Suppressor macrophage (primary cell): Measurements from ENCODE around the gene PCDH1.
A peak's percentile ranks its signal among the peaks of the same experiment; 100 is the strongest.

Source experiments
- DNase-seq, 4 experiments: peaks; one replicate each; pipeline ENCODE4 v3.0.0-alpha.2; 2020 to 2022

The PCDH1 gene

DNA sequence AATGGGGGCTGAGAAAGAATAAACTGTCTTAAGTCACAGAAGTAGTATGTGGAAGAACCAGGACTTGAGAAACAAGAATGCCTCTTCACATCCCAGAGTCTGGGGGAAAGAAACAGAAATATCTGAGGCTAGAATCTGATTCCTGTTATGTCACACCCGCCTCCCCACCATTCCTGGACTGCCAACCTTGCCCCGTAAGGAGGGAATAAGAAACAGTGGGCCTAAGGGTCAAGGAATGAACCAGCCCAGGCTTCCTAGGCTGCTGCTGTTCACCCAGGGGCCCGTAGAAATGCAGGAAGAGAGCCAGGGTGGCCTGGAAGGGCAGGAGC, 4.3 kb downstream of the PCDH1 start:
- DNase-seq: no peak

DNA sequence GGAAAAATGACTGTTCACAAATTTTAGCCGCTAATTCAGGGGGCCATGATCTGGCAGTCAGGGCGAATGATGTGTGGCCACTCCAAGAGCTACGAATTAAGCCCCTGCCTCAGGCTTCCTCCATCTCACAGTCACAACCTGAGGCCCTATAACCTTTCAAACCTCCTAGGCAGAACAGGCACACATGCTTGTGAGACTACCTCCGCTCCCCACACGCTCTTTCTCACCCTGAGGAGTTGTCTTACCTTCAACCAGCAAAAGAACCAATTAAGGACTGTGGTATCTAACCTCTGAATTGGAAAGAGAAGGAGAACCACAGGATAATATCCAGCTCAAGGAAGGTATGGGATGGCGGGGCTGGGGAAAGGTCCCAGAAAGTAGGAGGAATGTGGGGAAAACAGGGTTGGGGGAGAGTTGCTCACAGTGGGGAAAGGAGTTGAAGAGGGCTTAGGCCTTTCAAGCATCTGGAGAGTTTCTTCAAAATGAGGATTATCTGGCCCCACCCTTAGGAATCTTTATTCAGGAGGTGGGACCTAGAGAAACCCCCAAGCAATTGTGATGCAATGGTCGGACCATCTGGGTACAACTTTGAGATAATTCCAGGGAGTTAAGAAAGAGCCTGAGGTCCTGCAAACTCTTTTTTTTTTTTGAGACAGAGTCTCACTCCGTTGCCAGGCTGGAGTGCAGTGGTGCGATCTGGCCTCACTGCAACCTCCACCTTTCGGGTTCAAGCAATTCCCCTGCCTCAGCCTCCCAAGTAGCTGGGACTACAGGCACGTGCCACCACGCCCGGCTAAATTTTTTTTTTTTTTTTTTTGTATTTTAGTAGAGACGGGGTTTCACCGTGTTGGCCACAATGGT, 5.5 kb downstream of the PCDH1 start:
- no peak for DNase-seq

DNA sequence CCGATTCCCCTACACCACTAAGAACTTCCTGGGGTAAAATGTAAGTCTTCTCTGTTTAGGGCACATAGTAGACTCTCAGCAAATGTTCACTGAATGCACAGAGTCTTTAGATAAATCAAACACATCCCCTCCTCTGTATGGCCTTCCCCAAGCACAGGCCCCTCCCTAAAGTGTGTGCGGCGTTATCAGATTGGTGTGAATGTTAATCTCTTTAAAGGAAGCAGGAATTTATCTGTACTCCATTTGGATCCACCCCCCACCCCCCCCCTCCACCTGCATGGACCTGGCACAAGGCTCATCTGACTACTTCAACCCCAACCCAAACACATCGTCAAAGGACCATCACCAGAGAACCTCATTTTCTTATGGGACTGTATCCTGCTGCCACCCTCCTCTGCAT, 6.3 kb downstream of the PCDH1 start:
- no peak for DNase-seq

DNA sequence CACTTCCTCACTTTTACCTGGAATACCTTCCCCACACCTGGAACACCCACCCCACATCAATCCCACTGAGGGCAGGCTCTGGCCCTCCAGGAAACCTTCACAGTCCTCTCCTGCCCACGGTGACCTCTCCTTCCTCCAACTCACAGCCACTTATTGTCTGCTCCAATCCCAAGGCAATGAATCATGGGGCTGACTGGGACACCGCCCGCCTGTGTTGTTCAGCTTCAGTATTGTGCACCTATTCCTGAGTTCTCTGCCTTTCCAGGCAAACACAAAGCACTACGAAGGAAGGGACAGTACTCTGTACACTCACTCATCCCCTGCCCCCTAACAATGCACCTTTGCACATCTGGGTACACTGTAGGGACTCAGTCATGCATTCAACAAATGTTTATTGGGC, 7.3 kb downstream of the PCDH1 start:
- no peak for DNase-seq

DNA sequence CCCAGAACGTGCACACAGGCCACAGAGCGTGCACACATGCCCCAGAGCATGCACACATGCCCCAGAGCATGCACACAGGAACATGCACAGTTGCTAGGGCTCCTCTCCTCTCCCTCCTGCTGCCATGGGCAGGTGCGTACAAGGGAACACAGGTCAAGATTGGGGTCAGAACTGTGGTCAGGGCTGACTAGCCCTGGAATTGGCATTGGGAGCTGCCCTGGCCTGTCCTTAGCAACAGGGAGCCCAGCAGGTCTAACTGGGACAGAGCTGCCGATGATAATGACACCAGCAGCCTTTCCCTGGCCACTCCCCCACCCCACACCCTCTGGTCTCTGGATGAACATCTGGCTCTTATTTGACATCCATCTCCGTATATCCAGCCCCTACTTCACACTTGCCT, 8.0 kb downstream of the PCDH1 start:
- DNase-seq: no peak

DNA sequence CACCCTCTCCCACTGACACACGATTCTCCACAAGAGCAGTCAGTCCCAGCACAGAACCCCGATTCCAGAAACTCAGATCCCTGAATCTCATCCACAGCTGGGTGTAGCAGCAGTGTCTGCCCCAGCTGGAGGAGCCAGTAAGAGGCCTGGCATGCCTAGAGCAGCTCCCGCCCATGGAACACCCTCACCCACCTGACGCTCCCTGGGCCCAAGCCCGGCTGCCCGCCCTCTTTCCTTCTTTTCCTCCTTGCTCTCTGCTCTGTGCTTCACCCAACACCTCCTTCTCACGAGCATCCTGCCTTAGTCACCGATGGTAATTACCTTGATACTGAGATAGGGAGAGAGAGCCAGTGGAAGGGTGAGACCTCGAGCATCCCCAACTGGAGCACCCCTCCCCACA, 8.7 kb downstream of the PCDH1 start:
- DNase-seq: no peak

DNA sequence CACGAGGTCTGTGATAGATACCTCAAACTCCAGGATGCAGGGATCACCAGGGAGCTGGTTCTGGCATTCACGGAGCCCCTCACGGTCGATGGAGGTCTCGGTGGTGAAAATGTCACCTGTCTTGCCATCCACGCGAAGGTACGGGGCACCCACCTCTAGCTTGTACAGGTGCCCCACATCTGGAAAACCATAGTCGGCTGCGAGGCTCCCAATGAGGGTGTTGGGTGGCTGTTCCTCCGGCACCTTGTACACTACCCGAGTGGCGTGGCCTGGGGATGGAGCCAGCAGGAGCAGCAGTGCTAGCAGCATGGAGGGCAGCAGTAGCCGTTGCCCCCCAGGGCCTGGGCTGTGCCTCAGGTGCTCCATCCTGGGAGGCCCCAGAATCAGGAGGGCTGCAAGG, 9.2 kb downstream of the PCDH1 start:
- DNase-seq: no peak

DNA sequence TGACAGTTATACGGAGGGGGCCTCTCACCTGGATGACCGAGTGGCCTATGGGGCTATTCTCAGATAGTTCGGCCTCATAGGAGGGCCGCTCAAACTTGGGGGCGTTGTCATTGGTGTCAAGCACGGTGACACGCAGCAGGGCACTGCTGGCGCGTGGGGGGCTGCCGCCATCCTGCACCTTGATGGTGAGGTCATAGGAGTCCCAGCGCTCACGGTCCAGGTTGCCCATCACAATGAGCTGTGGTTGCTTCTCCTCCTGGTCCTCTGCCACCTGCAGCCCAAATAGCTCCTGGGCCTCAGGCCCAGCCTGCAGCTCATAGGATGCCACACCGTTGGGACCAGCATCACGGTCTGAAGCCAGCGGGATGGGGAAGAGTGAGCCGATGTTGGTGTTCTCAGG, 9.7 kb downstream of the PCDH1 start:
- DNase-seq: no peak

DNA sequence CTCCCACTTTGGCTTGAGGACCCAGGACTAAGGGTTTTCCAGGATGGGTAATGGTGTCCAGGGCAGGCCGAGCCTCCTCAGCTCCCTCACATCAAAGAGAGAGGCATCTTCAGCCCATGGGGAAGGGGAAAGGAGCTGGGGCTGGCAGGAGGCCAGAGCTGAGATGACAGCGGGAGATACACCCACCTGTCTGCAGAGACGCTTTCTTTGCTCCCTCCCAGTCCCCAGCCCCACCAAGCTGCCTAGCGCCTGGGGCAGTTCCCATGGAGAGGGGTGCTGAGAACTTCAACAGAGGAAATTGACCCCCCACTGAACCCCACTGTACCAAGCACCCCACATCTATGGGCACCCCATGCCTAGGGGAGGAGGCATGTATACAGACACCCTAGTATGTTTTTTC, 10.6 kb downstream of the PCDH1 start:
- DNase-seq: no peak

DNA sequence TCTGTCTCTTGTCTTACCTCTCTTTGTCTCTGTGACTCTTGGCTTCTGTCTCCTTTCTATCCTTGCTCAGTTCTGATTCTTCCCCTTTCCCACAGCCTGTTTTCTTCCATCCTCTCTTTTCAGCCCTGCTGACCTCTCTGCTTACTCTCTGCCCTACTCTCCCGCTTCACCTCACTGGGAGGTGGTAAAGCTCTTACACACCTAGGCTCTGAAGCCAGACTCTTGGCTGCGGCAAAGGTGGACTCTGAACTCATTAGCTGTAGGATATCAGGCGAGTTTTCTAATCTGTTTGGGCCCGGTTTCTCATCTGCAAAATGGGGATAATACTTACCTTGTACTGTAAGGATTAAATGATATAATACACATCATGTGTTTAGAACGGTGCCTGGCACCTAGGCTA, 11.1 kb downstream of the PCDH1 start:
- no peak for DNase-seq

DNA sequence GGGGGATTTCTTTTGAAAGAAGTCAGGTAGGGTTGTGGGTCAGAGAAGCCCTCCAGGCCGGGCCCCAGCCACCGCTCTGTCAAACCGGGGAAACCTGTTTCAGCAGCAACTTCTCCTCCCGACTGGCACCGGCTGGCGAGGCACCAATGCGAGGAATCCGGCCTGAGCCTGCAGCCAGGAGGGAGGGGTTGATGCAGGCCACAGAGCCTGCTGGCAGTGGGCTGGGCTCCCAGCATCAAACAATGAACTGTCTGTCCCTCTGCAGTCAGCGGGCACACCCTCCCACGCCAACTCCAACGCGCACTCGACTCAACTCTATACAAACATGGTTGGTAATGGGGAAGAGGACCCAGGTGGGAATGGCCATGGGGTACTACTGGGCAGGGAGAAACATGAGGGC, 12.1 kb downstream of the PCDH1 start:
- no peak for DNase-seq

DNA sequence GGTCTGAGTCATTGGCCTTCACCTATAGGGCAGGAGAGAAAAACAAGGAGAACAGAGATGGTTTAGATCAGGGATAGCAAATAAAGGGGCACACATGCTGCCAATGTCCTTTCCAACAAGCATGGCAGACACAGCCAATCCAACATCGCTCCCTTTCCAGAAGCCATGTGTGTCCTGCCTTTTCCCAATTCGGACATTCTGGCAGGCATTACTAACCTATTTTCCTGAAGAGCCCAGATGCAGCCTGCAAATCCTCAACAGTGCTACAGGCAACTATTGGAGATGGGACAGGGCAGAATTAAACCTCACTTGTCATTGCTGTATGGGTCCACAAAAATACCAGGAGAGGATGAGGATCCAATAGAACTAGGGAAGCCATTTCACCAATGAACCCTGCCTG, 12.8 kb downstream of the PCDH1 start:
- no peak for DNase-seq

DNA sequence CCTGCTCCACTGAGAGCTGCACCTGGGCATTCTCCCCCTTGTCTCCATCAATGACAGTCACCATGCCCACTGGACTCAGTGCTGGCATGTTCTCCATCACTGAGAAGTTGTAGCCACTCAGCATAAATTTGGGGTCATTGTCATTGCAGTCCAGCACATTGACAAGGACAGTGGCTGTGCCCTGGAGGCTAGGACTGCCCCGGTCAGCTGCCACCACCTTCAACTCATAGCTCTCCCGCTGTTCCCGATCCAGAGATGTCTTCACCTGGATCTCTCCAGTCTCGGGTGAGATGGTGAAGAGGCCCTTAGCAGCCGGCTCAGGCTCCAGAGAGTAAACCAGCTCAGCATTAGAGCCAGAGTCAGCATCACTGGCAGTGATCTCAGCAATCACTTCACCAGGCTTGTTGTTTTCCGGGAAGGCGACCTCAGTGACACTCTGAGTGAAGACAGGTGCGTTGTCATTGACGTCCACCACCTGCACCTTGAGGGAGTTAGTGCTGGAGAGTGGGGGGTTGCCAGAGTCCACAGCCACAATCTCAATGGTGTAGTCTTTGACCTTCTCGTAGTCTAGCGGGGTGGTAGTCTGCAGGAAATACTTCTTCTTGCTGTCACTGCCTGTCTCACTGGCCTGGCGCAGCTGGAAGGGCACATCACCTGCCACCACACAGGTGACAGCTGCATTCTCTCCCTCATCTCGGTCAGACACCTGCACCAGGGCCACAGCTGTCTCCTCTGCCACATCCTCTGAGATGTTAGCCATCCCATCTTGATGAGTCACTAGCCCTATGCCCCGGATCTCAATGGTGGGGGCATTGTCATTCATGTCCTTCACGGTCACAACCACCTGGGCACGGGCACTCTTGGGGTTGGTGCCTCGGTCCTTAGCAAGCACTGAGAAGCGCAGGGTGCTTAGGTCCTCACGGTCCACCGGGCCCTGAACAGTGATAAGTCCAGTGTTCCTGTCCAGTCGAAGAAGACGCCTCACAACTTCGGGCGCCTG, 13.5 kb downstream of the PCDH1 start:
- no peak for DNase-seq

DNA sequence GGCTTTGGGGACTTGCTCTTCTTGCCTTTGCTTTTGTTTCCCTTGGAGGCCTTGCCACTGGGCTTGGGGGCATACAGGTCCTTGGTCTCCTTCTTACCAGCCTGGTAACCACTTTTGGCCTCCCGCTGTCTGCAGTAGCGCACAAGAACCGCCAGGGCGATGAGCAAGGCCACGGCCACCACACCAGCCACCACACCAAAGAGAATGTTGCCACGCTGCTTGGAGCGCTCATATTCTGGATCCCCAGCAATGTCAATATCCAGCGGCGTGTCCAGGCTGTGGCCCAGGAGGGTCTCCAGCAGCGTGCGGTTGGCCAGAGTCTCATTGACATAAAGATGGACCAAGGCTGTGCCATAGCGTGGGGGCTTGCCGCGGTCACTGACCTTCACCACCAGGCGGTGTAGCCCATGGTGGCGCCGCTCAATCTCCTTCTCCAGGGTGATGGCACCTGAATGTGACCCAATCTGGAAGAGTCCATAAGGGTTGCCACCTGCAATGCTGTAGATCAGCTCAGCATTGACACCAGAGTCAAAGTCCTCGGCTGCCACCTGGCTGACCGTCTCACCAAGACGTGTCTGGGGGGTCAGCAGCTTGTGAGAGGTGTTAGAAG, 14.5 kb downstream of the PCDH1 start:
- DNase-seq: no peak

DNA sequence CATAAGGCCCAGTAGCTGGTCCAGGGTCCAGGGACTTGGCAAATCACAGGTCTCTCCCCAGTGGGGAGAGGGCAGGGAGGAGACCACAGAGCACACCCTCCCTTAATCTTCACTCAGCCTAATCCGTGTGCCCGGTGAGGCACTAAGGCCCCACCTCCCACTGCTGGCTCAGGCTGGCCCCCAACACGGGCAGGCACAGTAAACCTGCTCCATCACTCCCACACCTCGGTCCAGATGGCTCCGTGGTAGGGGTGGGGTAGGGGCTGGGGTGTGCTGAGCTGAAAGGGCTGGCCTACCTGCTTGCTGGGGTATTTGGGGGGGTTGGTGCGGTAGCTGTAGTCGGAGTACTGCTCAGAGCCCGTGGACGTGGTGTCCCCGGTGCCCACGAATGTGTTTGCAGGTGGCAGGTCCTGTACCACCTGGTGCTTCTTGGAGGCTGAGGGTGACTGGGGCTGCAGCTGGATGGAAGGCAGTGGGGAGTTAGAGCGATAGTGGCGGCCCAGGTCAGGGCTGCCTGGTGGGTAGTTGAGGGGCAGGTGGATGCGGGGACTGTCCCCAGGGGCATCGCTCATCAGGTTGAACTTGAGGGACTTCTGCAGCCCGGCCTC, 15.2 kb downstream of the PCDH1 start:
- no peak for DNase-seq

DNA sequence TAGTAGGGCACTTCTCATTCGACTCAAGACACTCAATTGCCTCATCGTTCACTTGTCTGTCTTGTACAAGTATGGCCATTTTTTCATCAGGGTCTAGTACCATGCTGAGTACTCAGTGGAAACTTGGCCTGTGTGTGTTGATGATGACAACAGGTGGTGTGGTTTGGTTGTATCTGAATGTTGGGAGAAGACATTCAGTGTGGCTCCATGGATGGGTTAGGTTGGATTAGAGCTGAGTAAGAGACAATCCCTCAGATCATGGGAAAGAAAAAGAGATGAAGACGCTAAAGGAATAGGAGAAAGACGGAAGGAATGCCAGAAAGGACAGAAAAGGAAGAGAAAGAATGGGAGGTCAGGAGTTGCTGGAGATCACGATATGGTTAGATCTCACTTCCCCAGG, 17.0 kb downstream of the PCDH1 start:
- DNase-seq: peak in 1 of 4 experiments; percentile 19

DNA sequence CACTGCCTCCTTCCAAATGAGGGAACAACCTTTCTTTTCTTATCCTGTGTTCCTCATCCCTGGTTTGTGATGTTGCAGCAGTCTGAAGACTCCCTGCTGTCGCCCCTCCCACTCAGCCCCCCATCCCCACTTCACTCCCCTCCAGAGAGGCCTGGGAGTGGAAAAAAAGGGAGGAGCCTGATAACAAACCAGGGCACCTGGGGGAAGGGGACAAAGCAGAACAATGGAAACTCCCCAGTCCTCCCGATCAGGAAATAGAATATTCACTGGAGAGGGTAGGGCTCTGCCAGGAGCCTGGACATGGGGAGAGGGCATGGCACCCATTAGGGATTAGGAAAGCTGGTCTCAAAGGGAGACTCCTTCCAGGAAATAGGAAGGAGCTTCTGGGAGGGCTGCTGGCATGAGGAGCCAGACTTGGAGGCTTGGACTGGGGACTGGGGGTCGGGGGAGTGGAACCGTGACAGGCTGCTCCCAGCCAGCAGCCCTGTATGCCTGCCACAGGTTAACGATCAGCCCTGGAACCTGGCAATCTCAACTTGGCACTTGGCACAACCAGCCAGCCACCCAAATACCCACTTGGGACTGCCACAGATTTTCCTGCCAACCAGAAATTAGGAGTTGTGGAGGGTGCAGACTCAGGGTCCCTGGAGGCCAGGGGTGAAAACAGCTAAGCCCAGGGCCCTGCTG, 20.0 kb downstream of the PCDH1 start:
- DNase-seq: no peak

DNA sequence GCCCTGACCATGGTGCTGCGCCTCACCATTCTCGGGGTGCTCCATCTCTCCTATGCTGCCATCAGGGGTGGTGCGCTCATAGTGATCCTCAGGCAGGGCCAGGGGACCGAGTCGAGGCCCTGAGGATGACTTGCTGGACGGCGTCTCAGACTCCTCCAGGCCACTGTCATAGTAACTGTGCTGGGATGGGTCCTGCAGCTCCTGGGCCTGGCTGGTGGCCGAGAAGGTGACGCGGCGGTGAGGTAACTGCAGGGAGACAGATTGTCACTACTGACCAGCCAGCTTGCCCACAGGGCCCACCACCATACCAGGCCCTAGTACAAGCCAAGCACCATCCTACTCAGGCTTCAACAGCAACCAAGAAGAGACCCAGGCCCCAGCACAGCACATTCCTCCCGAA, 21.0 kb downstream of the PCDH1 start:
- no peak for DNase-seq

DNA sequence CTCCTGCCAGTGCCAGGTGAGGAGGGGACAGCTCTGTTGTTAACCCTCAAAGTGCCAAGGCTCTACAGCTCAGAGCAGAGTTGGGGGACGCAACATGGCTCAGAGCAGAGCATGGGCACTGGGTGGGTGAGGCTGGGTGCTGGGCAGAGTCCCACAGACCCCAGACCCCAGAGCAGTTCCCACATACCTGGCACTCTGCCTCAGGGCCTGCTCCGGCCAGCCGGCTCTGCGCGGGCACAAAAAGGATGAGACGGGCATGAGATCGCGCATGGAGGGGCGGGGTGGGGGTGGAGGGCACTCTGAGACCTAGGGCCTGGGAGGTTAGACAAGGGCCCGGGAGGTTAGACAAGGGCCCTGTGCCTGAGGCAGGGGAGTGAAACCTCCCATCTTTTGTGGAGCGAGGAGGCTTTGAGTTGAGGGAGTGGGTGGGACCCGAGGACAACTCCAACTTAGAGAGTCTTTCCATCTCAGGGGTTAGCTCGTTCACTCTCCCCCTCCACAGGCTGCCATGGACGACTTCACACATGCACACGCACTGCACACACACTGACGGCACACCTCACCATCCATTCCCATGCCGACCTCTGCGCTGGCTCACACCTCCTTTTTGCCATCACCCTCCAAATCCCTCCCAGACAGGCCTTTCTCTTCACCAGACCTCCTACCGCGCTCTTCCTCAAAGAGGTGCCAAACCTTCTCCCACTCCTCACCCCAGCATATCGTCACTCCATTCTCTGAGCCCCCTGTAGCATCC, 22.0 kb downstream of the PCDH1 start:
- DNase-seq: no peak

DNA sequence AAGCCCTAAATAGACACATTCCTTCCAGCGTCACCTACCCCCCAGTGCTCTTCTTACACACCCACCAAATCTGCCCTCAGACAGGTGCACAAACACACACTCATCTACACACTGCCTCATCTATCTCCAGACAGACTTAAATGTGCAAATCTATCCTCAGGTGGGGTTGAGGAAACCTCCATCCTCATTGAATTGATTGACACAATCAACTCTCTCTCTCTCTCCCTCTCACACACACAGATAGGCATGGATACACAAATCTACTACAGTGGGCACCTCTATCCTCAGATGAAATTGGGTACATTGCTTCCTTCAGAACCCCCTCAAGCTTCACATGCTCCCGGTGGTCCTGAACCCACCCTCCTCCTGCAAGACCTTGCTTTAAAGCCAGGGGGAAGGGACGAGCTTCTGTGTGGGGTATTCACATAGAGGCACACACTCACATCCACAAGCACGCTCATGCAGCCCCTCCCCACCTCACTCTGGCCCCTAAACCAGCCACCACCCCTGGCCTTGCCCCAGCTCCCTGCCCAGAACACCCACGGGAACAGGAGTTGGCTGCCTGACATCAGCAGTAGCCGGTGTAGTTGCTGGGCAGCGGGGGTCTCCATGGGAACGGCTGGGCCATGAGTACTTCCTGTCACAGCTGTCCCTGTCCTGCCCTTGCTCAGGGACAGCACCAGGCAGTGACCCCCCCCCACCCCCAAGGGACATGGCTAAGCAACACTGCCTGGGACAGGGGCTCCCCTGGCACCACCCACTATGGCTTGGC, 22.8 kb downstream of the PCDH1 start:
- peak in 1 of 4 experiments; percentile 19 for DNase-seq
